Measurements from ENCODE around the gene ADISSP.

DNA sequence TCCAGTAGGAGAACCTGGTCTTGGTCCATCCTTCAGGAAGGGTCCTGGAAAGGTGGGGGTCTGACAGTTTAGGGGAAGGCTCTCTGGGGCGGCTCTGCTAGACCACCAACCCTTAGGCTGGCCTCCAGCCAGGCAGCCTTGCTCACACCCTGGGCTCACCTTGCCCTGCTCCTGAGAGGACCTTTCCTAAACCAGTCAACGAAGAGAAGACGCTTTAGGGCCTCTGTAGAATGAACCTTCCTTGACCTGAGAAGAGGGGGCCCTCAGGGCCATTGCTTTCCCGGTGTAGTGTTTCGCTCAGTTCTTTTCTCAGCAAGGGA lies 29.6 kb upstream of the ADISSP start:
- TF ChIP-seq, protein P1, sequence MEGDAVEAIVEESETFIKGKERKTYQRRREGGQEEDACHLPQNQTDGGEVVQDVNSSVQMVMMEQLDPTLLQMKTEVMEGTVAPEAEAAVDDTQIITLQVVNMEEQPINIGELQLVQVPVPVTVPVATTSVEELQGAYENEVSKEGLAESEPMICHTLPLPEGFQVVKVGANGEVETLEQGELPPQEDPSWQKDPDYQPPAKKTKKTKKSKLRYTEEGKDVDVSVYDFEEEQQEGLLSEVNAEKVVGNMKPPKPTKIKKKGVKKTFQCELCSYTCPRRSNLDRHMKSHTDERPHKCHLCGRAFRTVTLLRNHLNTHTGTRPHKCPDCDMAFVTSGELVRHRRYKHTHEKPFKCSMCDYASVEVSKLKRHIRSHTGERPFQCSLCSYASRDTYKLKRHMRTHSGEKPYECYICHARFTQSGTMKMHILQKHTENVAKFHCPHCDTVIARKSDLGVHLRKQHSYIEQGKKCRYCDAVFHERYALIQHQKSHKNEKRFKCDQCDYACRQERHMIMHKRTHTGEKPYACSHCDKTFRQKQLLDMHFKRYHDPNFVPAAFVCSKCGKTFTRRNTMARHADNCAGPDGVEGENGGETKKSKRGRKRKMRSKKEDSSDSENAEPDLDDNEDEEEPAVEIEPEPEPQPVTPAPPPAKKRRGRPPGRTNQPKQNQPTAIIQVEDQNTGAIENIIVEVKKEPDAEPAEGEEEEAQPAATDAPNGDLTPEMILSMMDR (IDR thresholded peaks at IDR 0.05) = no peak
- TF ChIP-seq EP300 (IDR thresholded peaks at IDR 0.05; ENCODE audit: low read depth) (no peak), POLR2A (IDR thresholded peaks at IDR 0.05) (no peak)
